GF-D8 (cell line): ENCODE results near the gene PPP1R10.
A peak's percentile ranks its signal among the peaks of the same experiment; 100 is the strongest.
"Not testable (repeated sequence)": the region's sequence is repeated elsewhere in the genome, so short reads cannot be mapped to it uniquely, and the experiment has no call there.

Experiments
- DNase-seq: peaks from one replicate; lab custom pipeline; 2025; lab: John Stamatoyannopoulos, UW

PPP1R10 gene

DNA sequence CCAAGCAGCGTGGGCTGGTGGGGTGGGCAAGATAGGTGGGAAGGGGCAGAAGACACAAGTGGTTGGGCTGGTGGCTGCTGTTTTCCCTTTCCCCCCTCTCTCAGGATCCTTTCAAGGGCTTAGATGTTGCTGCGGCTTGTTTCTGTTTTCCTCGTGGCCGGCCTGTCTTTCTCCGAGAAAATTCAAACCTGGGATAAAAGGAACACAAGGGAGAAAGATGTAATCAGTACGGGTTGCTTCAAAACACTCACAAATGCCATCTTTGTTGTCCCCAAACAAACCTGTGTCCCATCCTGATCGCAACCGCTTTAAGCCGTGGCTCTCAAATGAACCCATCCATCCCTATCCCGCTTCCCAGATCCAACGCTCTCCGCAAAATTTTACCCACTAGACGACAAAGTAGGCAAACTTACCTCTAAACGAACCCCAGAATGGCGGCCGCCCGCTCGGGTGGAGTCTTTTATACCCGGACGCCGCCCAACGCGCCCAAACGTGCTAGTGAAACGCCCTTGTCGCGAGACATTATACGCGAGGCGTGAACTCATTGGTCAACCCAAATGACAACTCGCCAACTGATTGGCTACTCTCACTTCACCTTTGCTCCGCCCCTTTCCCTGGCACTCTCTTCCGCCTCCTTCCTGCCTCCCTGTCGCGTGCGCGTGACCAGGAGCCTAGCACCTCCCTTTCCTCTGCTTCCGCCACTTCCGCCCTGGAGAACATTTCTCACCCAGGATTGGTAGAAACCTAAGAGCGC is at the start of gene PPP1R10:
TSS of gene PPP1R10 (minus strand) at position 433 of the 754 bp plus-strand sequence. CDS start 7,299 bp downstream, outside the sequence.
- DNase-seq, result peak; percentile 99

DNA sequence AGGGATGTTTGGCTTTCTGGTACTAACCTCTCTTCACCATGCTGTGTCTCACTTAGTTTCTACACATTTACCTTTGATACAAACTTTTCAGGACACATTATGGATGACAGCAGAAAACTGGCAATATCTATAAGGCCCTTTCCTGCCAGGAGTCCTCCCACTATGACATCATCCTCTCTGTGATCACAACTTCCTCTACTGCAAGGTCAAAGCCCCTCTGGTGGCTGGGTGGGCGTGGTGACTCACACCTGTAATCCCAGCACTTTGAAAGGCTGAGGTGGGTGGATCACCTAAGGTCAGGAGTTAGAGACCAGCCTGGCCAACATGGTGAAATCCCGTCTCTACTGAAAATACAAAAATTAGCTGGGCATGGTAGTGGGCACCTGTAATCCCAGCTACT is 49.3 kb upstream of the PPP1R10 start:
- not testable (repeated sequence) for DNase-seq

DNA sequence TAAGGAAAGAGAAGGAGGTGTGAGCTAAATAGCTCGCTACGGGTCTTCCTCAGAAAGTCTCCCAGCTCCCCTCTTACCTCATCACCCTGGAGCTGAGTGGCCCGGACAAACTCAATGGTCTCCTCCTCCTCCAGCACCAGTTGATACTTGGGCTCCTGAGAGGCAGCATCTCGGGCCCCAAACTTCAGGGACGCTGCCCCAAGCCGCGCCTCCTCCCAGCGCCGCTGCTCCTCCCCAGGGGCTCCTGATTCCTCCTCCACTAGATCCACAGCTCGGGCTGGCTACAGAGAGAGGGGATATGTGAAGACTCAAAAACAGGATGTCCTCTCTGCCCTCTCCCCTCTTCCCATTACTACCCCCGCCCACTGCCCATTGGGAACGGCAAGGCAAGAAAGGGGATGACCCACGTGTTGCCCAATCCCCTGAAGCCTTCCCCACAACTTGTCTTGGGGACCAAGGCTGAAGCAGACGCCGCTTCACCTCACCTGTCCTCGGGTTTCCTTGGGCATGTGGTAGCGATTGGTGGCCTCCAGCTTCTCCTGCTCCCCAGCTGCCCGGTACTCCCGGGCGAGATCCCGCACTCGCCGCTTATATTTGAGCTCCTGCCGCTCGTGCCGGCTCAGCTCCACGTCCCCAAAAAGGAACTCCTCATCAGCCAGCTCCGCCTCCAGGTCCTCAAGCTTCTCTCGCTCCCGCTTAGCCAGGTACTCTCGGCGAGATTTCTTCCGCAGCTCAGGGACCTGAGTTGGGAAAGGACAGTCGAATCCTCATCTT is 48.1 kb upstream of the PPP1R10 start:
- DNase-seq, result no peak

DNA sequence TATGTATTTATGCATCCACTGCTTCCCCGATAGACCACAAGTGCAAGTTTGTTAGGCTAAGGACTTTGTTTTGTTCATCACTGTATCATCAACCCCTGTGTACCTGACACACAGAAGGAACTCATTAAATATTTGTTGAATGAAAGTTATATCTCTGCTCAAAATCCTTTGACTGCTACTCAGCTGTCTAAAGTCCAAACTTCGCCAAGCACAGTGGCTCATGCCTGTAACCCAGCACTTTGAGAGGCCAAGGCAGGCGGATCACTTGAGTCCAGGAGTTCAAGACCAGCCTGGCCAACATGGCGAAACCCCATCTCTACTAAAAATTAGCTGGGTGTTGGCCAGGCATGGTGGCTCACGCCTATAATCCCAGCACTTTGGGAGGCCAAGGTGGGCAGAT is 40.9 kb upstream of the PPP1R10 start:
- DNase-seq, result not testable (repeated sequence)

DNA sequence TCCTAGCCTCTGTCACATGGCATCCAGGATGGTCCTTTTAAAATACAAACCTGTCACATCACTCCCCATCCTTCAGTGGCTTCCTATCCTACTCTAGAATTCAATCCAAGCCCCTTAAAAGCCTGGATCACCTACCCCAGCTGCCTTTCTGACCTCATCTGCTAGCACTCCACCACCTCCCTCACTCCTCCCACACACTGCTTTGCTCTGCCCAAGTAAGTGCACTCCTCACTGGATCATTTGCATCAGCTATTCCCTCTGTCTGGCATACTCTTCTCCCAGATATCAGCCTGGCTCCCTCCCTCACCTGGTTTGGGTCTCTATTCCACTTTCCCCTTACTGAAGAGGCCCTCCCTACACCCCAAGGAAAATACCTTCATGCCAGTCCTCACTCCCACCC is 40.4 kb upstream of the PPP1R10 start:
- no peak for DNase-seq

DNA sequence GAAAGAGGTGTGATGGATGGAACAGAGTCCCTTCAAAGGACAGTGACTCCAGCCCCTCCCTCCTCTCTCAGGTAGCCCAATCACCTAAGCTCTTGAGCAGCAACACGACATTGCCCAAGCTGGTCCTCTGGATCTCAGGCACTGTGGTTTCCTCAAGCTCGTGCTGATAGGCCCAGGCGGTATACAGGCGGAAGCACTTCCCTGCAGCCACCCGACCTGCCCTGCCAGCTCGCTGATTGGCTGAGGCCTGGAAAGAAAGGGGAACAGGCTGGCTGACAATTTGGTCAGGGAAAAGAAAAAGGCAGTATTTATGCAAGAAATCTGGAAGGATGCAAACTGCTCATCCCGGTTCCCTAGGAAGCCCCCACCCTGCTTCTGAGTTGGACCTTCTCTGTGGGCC is 39.5 kb upstream of the PPP1R10 start:
- DNase-seq, result no peak

DNA sequence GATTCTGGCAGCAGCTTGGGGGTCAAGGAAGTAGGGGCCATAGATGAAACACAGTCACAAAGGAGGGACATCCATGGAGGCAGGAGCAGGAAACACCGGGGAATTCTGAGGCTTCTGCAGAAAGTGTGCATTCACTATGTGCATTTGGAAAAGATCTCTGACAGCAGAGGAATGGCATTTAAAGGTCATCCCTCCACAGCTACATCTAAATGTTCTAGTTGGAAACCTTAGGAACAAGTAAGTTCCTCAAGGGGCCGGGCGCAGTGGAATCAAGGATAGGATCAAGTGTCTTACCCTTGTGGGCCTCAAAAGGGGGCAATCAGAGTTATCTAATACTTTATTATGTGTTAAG is 38.7 kb upstream of the PPP1R10 start:
- DNase-seq, result no peak

DNA sequence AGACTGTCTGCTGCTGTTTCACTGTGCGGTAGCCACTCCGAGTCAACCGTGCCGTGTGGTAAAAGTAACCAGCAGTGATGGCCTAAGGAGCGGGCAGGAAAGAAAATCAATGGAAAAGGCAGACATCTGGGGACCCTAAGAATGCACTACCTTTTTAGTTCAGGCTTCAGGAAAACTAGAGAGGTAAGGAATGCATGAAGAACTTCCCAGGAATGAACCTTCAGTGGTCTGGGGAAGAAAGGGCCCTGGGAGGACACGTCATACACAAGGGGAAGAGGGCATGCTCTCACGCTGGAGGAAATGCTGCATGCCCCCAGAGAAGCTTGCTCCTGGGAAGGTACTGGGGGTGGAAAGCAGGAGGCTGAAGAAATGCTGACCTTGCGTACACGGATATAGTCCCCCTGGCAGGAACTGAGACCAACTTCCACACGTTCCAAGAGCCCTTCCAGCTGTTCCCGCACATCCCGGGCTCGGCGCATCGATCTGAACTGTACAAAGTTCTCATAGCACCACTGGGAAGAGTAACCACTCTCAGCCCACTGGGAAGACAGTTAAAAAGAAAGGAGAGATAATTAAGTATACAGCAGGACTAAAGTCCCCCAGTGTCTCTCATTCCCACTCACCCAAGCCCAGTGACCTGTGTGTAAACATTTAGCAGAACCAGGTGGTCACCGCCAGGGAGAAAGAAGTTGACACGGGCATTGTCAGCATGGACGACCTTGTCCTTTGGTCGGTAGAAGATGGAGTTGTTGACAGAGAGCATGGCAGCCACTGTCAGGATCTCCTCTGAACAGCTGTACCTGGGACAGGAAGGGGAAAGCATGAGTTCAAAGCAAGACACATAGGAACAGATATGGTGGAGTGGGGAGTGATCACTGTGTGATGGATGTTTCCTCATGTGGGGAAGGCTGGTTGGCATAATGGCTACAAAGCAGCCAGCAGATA is 38.0 kb upstream of the PPP1R10 start:
- DNase-seq, result no peak

DNA sequence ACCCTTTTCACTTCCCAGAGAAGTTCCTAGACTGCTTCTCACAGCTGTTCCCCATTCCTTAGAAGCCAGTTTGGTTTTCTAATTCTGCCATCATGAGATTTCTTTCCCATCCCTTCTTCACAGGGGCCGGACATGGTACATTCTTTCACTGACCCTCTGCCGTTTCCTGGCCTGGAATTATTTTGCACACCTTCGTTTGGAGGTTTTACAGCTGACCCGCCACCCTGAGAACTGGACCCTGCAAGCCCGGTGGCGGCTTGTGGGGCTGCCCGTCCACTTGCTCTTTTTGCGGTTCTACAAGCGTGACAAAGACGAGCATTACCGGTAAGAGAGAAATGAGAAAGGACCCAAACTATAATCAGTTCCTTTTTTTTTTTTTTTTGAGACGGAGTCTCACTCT is 34.1 kb upstream of the PPP1R10 start:
- DNase-seq, result no peak

DNA sequence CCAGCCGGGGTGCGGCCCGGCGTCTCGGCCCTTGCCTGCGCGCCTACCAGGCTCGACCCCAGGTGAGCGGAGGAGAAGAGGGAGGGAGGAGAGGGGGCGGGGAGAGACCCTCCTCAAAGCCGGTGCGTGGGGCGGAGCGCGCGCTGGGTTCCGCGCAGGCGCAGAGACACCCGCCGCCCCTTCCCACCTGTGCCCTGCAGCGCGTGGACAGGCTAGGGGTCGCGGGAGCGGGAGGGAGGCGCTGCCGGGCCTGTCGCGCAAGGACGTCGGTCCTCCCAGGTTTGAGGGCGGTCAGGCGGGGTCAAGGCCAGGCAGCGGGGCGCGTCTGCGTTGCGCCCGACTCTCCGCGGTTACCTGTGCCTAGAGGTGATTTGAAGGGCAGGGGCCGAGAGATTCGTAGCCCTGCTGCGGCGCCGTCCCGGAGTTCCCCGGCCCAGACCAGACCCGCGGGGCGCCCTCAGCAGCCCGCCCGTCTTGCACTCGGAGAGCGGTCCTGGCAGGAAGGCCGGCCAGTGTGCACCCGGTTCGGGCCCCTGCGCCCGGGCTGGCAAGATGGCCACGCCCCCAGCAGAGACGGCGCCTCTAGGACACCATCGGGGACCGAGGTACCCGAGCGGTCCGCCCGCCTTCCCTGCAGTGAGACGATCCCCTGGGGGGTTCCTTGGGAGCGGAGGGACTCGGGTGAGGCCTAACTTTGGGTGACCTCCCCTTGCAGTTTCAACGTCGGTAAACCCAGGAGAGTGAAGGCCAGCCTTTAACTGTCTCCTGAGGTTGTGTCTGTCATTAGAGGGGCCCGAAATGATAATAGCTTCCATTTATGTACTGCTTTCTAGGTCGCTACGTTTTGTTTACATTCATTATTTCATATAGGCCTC is 30.4 kb upstream of the PPP1R10 start:
- DNase-seq, result peak; percentile 20

DNA sequence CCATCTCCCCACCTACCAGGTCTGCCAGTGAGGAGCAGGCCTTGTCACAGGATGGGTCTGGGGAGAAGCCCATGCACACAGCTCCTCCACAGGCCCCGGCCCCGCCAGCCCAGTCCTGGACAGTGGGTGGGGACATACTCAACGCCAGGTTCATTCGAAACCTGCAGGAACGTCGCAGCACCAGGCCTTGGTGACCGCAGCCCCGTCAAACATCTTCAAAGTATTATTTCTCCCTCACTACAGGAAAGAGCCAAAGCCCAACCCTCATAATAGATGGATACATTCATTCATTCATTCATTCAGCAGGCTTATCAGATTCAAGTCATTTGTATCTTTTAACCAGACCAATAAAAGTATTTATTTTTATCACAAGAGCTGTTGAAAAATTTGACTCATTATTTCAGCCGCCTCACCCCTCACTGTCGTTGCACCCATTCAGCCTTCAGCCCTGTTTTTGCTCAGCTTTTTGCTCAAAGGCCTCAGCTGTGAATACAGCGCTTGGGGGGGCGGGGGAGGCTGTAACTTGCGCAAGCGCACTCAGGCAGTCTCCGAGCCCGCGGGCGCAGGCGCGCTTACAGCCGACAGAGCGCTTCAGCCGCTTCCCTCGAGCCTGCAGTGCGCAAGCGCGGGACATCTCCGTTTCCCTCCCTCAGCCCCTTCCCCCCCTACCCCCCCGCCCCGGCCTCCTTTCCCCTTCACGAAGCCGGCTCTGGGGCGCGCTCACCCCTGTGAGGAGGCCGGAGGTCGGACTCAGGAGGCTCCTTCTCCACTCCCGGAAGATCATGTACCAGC is 29.6 kb upstream of the PPP1R10 start, which contains the start of gene C6orf136:
TSS of gene C6orf136 (plus strand) at position 684 of the 792 bp plus-strand sequence. CDS start at position 783, 99 bp downstream.
- peak; percentile 81 for DNase-seq

DNA sequence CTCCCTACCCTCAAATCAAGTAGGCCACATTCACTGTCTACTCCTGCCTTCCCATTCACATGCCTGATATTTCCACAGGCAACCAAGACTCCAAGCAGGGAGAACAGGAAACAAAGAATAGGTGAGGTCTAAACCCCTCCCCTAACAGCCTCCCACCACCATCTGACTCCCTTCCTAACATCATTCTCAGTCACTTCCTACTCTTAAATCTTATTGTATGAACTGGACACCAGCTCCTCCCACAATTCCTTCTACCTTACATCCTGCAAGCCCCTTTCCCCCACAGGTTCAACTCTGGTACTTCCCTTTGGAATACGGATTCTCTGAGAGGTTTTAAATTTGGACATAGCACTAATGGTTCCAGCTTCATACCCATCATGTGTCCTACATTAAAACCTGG is 28.9 kb upstream of the PPP1R10 start:
- no peak for DNase-seq

DNA sequence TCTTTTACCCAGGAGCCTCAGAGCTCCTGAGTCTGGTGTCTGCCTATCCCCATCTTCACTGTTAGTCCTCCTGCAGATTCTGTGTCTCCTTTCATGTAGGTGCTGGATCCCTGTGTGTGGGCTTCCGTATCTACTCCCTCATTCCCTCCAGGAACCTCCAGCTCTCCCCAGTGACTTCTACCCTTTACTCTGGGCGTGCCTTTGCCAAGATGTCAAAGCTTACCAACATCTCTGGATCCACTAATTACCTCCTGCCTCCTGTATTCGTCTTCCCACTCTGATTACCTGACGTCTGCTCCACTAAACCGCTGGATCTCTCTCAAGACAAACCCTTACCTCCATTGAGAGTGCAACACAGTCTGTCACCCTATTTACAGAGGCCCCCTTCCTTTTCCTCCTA is 27.7 kb upstream of the PPP1R10 start:
- no peak for DNase-seq

DNA sequence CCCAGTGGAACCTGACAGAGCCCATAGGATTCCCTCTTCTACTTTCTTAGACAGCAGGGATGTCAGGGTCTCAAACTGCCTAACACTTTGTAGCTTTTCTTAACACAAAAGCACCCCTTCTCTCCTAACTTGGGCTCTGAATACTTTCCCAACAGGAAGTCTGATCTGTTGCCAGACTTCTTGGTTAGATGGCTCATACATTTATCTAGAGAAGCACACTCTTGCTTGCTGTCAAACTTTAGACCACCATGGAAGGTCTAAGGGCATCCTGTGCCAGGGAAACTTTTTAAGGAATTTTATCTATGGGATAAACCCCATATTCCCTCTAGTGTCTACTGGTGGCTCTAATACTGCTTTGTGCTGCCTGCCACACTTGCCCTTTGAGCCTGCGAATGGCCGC is 26.6 kb upstream of the PPP1R10 start:
- no peak for DNase-seq

DNA sequence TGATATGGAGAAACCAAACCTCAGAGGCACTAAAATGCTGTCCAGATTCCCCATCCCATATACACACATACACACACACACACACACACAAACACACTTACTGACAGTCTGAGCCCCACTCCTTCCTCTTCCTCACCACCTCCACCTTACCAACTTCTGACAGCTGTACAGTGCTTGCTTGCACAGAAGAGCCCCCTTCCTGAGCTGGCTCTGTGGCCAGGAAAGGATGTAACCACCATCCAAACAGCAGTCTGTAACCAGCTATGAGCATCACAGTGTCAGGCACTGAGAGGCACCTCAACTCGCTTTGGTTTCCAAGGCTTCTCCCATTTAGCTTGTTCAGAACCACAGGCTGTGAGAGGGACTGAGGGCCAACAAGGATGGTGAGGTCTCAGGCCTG is 24.0 kb upstream of the PPP1R10 start:
- DNase-seq, result no peak

DNA sequence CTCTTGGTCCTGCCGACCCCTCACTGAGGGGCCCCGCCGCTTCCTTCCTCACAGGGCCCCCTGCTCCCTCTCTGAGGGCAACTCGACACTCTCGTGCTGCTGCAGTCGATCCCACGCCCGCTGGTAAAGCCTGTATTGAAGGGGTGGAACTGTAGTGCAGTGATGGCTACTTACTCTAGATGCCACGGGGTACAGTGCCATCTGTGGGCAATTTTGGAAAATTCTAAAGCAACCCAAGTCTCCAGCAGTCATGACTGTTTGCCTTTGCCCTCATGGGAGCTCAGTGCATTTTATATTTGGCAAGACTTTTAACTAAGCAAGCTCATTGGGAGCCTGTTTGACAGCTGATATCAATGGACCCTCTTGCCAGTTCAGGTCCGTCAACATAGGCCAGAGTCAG is 23.4 kb upstream of the PPP1R10 start:
- DNase-seq, result no peak

DNA sequence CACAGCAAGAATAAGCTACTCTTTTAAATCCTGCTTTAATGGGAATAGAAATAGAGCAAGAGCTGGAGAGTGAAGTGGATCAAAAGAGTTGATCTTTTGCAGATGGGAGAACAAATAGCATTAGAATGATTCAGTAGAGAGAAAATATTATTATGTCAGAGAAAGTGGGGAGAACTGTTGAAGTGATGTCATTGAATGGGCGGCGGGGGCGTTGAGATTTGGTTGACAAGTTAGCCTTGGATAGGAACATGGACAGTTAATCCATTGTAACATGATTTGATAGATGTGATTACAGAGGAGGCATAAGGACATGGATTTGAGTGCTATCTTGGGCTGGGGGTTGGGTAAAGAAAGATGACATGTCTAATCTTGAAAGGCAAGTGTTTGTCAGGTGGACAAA is 18.8 kb upstream of the PPP1R10 start:
- DNase-seq, result no peak

DNA sequence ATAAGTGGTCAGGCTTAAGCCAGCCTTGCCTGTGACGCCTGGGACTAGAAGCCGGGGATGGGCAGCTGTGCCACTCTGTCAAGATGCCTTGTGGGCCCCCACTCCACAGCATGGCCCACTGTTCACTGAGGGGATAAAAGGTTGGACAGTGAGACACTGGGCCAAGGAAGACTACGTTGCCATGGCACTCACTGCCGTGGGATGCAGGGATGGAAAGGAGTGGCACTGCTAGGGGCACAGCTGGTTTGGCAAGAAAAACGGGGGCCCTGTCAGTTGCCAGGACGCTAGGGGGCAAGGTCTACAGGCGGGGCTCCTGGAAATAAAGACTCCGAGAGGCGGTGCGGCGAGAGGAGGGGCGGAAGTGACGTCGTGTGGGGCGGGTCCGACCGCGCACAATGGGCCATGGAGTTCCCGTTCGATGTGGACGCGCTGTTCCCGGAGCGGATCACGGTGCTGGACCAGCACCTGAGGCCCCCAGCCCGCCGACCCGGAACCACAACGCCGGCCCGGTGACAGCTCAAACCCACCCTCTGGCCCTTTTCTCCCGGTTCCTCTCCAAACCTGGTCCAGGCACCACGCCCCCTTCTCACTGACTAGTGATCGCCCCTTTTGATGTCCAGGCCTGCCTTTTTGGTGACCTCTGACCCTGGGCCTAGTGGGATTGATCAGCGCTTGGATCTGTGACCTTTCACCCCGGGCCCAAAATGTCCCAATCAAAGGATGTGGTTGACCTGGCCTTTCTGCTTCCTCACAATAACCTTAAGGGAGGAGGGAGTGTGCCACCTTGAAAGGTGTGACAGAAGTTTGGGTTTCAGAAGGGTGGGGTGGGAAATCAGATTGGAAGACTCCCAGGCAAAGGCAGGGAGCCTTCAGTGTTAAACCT is 9.7 kb upstream of the PPP1R10 start, which contains the start of gene ATAT1:
TSS of gene ATAT1 (plus strand) at position 391 of the 883 bp plus-strand sequence.
- no peak for DNase-seq

DNA sequence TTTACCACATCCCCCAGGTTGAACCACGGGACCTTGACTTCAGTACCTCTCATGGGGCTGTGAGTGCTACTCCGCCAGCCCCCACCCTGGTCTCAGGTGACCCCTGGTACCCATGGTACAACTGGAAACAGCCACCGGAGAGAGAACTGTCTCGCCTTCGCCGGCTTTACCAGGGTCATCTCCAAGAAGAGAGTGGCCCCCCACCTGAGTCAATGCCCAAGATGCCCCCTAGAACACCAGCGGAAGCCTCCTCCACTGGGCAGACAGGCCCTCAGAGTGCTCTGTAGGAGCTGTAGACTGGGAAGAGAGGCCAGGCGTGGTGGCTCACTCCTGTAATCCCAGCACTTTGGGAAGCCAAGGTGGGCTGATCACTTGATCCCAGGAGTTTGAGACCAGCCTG is 8.5 kb upstream of the PPP1R10 start:
- DNase-seq, result no peak
